T1000 (cell line): Measurements from ENCODE around the gene AMBN.

Source experiments
- DNase-seq: peaks from one replicate; lab custom pipeline; 2025; ENCODE audit warnings: mixed read lengths; lab: John Stamatoyannopoulos, UW

The AMBN gene

GRCh38 chr4:70591955-70592582 lies at the start of gene AMBN:
TSS of gene AMBN (plus strand) at chr4:70592256. CDS start at chr4:70592359, 103 bp downstream.
- DNase-seq: no peak

GRCh38 chr4:70544279-70544868 lies 47.7 kb upstream of the AMBN start:
- no peak for DNase-seq

GRCh38 chr4:70556856-70557255 lies 35.2 kb upstream of the AMBN start:
- no peak for DNase-seq

GRCh38 chr4:70559211-70559830 lies 32.7 kb upstream of the AMBN start:
- DNase-seq: no peak

- DNase-seq: no peak
Observed at GRCh38 chr4:70559924-70560323, 32.1 kb upstream of the AMBN start.

GRCh38 chr4:70564033-70564432 lies 28.0 kb upstream of the AMBN start:
- no peak for DNase-seq

GRCh38 chr4:70570796-70571195 lies 21.3 kb upstream of the AMBN start:
- DNase-seq: no peak

GRCh38 chr4:70571772-70572171 lies 20.3 kb upstream of the AMBN start:
- DNase-seq: no peak

GRCh38 chr4:70575964-70576363 lies 16.1 kb upstream of the AMBN start:
- no peak for DNase-seq

- DNase-seq: no peak
Observed at GRCh38 chr4:70577220-70577927, 14.7 kb upstream of the AMBN start.

GRCh38 chr4:70581980-70582379 lies 10.1 kb upstream of the AMBN start:
- DNase-seq: no peak

- no peak for DNase-seq
Observed at GRCh38 chr4:70583952-70584834, 7.9 kb upstream of the AMBN start.

- no peak for DNase-seq
Observed at GRCh38 chr4:70586841-70587240, 5.2 kb upstream of the AMBN start.

GRCh38 chr4:70589785-70590184 lies 2.3 kb upstream of the AMBN start:
- DNase-seq: no peak

GRCh38 chr4:70594196-70594595 lies 2.1 kb downstream of the AMBN start:
- no peak for DNase-seq

GRCh38 chr4:70600305-70600704 lies 8.2 kb downstream of the AMBN start:
- no peak for DNase-seq

GRCh38 chr4:70600977-70601376 lies 8.9 kb downstream of the AMBN start:
- no peak for DNase-seq

GRCh38 chr4:70601422-70602039 lies 9.5 kb downstream of the AMBN start:
- DNase-seq: peak; percentile 20

GRCh38 chr4:70603856-70604255 lies 11.8 kb downstream of the AMBN start:
- DNase-seq: no peak

- no peak for DNase-seq
Observed at GRCh38 chr4:70606459-70606858, 14.4 kb downstream of the AMBN start.

- DNase-seq: no peak
Observed at GRCh38 chr4:70607334-70607853, 15.3 kb downstream of the AMBN start.
